NCI-H82 treated with DMSO at 0.1 percent for 48 hours (cell line): ENCODE measurements around the gene RAP1GAP.
A peak's percentile ranks its signal among the peaks of the same experiment; 100 is the strongest.

Experiments
- DNase-seq: peaks from one replicate; lab custom pipeline; 2025; ENCODE audit not compliant: unreplicated experiment; lab: John Stamatoyannopoulos, UW

The RAP1GAP gene

DNA sequence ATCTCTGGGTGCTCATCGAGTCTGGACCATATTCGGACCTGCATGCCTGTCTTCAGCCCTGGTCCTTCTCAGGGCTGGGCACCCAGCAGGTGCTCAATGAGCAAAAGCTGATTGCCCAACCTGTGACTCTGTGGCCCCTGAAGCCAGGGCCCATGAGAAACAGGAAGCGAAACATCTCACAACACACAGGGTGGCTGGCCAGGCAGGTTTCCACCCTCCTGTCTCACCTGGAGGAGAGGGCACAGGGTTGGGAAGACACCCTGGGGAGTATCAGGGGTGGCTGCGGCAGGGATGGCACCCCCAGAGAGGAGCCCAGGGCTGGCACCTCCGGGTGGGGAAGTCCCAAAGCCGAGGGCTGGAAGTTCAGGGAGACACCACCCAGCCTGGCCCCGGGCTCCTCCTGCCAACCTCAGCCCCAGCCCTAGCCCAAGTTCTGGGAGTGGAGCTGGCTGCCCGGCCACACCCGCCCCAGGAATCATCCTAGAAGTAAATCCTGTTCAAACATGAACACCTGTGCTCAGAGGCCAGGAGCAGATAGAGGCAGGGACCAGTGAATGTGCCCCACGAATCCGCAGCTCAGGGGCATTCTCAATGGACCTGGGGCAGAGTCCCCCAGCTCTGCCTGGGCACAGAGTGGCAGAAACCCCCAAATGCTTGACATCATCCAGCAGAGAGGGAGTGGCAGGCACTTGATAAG lies 54.6 kb downstream of the RAP1GAP start:
- DNase-seq: no peak

DNA sequence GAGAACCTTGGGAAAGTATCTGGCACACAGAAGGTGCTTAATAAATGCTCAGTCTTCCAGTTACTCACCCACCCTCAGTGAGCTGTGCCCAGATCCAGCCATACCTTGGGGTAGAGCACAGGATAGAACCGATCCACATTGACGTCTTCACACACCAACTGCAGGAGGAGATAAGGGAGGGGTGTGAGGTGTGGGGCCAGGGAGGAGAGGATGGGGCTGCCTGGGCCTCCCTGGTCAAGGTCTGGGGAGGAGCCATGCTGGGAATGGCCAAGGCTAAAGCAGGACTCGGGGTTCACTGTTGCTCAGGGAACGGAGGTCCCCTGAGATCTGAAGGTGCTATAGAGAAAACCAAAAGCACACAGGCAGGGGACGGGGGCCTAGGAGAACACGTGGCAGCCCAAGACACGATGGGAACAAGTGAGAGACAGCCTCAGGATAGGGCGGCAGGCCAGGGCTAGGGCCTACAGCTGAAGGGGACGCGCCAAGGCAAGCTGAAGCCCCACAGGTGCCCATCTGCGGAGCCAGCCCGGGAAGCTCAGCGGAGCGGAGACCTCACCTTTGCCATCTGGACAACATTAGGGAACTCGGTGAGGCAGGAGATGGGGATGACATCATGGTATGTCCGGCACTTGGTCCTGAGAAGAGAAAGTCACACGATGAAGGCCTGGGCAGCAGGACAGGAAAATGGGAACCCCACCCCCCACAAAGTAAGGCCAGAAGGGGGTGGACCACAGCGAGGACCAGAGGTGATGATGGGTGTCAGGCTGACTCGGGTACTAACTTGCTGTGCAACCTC lies 55.9 kb downstream of the RAP1GAP start:
- no peak for DNase-seq

DNA sequence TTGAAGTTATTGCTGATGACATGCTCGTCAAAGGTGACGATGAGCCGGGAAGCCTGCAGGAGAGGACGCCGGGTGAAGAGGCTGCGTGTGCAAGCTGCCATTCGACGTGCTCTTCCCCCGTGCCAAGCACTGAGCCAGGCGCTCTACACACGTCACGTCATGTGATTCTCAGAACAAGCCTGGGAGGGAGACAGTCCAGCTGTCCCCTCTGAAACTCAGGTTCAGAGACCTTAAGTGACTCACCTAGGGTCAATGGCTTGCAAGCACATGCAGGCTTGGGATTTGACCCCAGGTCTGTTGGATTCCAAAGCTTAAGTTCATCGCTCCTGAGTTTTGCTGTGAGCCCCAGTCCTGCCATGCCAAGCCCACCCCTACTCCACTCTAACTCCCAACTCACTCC lies 57.1 kb downstream of the RAP1GAP start:
- DNase-seq: no peak

DNA sequence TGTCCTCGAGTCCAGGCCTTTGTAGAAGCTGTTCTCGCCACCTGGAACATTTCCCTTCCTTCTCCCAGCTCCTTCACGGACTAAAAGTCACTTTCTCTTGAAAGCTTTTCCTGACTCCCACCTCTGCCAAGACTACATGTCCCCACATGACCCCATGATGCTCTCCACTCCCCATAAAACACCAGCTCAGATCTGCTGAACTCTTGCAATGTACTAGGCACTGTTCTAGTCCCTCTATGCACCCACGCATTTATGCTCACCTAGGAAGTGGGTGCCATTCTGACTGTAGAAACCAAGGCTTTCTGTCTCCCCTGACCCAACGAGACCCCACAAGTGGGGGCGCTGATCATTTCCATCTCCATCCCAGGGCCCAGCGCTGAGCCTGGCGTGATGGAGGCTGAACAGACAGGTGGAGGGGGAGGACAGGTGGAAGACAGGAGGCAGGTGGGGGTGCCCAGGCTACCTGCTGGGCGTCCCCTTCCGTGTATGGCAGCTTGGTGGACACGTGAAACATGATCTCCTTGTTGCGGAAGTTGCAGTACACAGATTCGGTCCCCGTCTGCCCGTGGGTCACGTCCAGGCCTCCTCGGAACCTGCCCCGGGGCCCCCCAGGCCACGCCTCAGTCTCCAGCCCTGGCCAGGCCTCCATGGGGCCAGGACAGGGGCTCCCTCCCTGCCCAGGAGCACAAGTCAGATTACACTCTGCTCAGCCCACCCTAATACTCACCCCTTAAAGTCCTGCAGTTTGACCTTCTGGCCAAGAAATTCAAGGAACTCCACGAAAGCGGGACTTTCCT lies 58.0 kb downstream of the RAP1GAP start:
- DNase-seq: no peak

DNA sequence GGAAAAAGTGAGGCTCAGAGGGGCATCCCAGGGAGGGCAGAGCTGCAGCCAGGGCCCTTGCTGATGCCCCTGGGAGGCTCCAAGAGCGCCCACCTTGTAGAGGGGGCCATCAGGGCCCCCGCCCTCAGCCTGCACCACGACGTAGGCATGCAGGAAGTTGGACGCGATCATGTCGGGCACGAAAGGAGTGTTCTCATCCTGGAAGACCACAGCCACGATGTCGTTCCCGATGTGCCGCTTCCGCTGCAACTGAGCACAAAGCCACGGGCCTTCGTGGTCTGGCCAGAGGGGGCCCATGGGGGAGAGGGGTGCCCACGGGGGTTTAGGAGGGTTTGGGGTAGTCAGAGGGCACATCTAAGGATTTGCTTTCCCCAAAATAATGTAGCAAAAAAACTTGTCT lies 59.1 kb downstream of the RAP1GAP start:
- DNase-seq: no peak

DNA sequence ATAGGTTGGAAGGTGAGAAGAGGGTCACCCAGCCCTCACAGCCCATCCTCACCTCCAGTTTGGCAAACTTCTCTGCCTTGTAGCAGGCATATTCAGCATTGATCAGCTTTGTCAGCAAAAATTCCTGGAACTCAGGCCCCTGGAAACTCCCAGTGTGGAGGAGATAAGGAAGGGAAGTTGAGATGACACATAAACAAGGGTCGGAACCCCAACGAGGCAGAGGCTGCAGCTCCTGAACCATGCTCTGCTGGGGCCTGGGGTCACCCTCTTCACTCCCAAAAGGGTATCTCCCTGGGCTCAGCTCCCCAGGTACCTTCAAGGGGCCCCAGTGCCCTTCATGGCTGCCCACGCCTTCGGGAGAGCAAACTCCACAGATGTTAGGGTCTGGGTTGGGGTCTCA lies 60.4 kb downstream of the RAP1GAP start:
- DNase-seq: no peak

DNA sequence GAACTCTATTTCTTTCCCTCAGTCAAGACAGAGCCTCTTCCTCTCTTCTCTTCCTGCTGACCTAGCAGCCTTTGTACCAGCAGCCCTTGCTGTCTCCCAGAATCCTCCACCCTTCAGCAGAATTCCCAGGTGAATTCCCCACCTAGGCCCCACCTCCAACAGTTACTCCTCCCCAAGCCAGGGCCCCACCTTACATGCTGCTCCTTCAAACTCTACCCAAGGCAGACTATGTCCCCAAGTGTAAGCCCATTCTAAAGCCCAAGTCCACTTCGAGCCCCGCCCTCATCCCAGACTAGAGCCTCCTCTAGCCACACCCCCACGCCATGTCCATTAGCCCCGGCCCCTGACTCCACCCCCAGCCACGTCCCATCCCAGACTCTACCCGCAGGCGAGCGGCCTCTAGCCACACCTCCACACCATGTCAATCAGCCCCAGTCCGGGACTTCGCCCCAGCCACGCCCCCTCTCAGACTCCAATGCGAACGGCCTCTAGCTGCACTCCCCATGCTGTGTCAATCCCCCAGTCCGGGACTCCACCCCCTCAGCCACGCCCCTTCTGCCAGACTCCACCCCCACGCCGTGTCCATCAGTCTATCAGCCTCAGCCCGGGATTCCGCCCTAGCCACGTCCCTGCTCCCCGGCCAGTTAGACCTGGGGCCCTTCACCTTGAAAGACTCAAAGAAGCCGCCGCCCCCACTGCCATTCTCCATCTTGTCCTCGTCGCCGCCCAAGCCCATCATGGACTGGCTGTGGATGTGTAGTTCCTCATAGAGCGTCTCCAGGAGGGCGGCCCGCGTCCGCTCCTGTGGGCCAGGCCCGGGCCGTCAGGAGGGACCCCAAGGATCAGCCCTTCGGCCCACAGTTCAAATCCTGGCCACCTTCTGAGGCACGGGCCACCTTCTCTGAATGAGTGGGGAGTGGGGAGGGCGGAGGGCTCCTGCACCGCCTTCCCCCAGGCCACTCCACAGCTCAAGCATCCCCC lies 61.3 kb downstream of the RAP1GAP start:
- DNase-seq: peak; percentile 97

DNA sequence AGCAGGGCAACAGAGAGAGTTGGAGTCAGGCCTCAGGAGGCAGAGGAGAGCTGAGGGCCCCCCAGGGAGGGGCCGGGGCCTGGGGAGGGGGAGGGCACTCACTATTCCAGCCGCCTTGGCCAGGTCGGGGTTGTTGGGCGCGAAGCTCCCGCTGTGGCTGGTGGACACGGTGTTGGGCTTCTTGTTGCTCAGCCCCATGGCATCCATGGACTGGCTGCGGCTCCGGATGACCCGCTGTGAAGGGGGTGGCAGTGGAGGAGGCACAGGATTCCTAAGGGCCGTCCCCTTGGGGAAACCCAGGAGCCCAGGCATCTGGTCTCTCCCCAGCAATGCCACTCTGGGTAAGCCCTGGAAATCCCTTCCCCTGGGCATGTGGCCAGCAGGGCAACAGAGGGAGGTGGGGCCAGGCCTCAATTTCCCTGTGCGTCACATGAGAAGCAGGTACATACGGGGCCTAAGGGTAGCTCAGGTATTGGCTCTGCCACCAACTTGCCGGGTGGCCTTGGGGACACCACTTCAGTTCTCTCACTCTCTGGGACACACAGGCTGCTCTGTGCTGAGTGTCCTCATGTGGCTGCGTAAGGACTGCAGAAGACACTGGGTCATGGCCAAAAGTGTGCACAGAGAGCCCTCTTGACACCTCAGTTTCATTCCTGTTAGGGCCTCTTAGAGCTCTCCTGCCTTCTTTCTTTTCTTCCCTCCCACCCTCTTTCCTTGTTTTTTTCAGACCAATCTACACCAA lies 63.0 kb downstream of the RAP1GAP start:
- DNase-seq: no peak

DNA sequence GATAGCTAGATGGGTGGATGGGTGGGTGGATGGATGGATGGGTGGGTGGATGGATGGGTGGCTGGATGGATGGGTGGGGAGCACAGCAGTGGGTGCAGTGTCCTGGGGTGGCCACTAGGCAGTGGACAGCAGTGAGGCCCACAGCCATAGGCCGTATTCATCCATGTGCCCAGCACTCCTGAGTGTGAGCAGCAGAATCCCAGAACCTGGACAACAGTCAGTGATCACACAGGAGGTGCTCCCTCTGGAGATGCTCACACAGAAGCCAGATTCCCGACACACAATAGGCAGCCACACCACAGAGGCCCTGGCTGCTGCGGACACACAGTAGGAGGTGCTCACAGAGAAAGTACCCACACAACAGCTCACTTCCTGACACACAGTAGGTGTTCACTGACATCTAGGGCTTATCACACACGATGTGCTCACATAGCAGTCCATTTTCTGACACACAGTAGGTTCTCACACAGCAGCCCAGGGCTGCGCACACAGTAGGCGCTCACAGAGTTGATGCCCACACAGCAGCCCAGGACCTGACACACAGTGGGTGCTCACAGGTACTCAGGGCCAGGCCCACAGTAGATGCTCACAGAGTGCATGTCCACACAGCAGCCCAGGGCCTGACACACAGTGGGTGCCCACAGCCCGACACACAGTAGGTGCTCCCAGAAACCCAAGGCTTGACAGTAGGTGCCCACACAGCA lies 64.0 kb downstream of the RAP1GAP start:
- DNase-seq: no peak

DNA sequence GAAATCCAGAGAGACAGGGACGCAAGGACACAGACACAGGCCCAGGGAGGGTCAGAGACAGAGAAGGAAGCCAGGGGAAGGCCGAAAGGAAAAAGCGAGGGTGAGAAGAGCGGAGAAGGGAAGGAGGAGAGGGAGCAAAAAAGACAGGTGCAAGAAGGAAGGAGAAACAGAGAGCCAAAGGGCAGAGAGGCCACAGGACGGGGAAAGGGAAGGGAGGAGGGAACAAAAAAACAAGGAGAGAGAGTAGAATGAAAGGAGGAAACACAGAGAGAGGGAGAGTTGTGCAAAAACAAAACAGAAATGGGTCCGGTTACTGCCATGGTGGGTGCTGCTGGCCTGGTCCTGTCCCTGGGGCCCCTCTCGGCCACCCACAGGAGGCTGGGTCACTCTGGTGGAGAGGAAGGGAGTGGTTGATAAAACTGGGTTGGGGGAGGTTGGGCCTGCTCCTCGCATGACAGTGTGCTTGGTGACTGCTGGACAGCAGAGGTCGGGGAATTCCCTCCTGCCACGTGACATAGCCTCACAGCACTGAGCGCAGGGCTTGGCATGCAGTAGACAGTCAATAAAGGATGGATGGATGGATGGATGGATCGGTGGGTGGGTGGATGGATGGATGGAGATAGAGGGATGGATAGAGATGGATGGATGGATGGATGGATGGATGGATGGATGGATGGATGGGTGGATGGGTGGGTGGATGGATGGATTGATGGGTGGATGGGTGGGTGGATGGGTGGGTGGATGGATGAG lies 64.8 kb downstream of the RAP1GAP start:
- no peak for DNase-seq

DNA sequence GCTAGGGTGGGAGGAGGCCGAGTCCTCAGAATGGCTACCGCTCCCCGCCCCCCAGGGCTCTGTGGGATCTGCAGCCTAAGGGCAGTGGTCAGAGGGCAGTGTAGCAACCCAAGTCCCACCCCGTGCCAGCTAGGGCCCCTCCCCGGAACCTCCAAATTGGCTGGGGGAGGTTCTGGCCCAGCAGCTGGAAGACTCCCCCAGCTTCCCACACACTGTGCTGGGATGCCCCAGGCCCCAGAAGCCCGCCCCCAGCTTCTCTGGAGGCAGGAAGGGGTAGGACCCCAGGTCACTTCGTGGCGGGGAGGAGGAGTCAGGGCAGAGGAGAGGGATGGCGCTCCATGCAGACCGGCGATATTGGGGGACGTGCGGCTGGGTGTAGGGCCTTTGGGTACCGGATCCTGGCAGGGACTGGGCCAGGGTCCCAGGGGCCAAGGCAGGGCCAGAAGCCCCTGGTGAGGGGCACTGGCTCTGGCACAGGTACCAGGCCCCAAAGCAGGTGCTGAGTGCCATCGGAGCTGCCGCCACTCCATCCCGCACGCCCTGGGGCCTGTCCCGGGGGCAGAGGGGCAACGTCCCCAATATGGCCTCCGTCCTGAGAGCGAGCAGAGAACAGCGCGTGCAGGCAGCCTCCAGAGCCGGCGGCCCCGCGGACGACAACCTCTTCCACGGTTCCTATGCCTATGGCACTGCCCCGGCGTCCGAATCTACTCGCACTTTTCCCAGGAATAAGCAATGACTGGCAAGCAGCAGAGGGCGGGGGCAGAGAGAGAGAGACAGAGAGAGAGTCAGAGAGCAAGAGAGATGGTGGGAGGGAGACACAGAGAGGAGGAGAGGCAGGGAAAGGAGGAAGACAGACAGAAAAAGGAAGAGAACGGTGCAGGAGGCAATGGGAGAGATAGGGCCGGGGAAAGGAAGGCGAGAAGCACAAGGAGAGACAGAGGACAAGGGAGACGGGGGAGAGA lies 65.7 kb downstream of the RAP1GAP start:
- DNase-seq: no peak

DNA sequence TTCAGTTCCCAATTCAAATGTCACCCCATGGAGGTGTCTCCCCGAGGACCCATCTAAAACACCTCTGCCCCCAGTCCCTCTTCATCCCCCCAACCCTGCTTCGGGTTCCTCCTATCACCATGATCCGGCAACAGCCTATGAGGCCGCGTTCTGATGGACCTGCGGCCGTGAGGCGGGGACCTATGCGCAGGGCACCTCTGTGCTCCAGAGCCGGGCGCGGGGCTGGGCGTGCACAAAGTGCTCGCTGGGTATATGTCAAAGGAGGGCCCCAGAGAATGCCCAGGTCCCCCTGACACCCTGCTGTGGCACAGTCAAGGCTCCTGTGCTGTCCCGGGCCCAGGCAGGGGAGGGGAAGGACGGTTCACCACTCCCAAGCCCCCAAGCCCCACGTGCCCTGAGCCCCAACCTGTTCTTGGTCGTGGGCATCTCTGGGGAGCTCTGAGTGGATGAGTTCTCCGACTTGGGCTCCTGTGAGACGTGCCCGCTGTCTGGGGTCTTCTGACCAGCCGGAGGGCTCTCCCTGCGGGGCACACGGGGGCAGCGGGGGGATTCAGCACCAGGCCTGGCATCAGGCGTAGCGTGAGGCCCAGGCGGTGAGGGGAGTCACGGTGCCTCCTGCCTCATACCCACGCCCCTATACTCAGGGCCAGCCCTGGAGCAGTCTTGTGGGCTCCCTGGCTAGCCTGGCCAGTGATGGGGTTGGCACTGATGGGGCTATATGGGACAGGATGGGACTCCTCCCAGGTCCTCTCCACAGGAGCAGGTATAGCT lies 67.7 kb downstream of the RAP1GAP start:
- DNase-seq: no peak

DNA sequence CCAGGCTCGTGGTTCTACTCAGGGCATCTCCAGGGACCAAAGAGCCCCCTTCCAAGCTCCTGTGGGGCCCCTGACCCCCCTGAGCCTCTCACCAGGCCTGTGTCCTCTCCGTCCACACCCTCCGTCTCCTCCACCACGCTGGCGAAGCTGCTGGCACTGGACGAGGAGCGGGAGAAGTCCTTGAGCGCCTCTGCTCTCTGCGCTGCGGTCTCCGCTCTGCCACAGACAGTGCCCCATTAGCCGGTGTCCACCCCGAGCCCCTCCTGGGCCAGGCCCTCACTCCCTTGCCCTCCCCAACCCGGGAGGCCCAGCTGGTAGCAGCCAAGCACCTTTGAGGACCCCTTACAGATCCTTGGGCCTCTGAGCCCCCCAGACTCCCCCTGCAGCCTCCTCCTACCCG lies 69.8 kb downstream of the RAP1GAP start:
- no peak for DNase-seq

DNA sequence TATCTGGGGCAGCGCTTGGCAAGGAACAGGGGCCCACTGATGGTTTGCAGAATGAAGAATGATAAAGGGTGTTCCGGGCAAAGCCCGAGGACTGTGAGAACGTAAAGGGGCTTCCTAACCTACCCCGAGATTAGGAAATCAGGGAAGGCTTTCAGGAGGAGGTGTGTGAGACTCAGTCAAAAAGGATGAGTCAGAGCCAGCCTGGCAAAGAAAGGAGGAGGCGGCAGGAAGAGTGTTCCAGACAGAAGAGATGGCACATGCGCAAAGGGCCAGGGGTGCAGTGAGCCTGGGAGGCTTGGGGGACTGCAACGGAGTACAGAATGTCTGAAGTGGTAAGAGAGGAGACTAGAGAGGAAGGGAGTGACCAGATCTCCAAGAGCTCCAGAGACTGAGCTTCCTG lies 70.3 kb downstream of the RAP1GAP start:
- no peak for DNase-seq

DNA sequence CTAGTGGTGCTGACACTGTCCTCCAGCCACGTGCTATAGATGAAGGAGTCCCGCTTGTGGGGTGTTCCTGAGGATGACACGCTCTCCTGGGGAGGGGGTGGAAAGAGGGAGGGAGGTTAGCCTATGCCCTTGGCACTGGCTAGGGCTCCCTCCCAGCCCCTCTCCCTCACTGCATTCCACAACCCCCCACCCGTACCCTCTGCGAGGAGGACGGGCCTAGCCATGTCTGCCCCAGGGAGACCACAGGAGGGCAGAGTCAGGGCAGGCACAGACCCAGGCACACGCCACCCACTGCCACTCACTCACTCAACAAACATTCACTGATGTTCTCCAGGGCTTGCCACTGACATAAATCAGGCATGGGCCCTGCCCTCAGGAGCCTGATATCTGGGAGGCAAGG lies 70.7 kb downstream of the RAP1GAP start:
- DNase-seq: no peak

DNA sequence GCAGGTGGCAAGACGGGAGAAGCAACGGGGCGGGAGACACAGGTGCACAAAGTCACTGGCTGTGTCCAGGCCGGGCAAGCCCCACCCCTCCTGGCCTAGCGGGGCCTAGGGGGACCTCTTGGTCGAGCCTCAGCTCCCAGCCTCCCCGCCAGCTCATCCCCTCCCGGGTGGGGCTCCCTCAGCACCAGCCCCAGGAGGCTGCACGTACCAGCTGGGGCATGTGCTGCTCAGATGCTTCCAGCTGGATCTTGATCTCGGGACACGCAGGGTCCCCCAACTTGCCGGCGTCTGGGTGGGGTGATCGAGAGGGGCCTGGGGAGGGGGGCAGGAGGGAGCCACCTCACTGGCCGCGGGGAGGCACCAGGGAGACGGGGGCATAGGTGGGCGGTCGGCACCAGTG lies 71.4 kb downstream of the RAP1GAP start:
- no peak for DNase-seq

DNA sequence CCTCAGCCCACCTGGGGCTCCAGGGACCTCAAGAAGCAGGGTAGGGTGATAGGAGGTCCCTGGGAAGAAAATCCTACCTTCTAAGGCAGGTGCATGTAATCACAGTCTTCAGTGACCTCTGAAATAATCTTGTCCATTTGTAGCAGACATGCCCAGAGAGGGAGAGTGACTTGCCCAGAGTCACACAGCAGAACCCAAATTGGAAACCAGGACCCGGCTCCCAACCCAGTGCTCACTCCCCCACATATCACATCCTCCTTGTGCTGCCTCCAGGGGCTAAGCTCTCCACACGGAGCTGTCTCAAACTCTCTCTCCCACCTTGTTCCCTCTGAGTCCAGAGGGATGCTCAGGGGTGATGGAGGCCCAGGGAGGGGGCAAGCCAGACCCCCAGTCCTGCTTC lies 72.5 kb downstream of the RAP1GAP start:
- no peak for DNase-seq
